GM12873 (cell line): ENCODE measurements around the gene ARID5A.

Experiments
- TF ChIP-seq, protein P1 (sequence below): IDR thresholded peaks from 2 replicates; pipeline ENCODE4 v1.5.1; 2012; ENCODE audit warnings: low read depth, mild to moderate bottlenecking, moderate library complexity, low read length, control low read depth; ENCODE audit not compliant: insufficient read depth; ENCODE audit errors: missing control alignments

Gene ARID5A

DNA sequence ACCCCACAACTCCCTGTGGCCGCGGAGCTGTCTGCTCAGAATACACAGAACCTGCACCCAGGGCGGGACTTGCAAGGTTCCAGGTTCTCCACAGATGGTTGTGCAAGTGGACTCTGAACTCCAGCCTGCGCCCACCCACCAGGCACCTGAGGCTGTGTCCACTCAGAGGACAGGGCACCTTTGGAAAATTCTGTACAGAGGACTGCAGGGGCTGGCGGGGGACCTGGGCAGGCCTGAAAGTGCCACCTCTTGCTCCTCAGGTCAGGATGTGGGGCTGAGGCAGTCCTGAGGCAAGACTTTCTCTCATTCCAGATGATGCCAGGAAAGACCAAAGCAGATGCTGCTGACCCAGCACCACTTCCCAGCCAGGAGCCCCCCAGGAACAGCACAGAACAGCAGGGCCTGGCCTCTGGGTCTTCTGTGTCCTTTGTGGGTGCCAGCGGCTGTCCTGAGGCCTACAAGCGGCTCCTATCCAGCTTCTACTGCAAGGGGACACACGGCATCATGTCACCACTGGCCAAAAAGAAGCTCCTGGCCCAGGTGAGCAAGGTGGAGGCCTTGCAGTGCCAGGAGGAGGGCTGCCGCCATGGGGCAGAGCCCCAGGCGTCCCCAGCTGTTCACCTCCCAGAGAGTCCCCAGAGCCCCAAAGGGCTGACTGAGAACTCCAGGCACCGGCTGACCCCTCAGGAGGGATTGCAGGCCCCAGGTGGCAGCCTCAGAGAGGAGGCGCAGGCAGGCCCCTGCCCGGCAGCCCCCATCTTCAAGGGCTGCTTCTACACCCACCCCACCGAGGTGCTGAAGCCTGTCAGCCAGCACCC lies 14.4 kb downstream of the ARID5A start:
- TF ChIP-seq, protein P1, sequence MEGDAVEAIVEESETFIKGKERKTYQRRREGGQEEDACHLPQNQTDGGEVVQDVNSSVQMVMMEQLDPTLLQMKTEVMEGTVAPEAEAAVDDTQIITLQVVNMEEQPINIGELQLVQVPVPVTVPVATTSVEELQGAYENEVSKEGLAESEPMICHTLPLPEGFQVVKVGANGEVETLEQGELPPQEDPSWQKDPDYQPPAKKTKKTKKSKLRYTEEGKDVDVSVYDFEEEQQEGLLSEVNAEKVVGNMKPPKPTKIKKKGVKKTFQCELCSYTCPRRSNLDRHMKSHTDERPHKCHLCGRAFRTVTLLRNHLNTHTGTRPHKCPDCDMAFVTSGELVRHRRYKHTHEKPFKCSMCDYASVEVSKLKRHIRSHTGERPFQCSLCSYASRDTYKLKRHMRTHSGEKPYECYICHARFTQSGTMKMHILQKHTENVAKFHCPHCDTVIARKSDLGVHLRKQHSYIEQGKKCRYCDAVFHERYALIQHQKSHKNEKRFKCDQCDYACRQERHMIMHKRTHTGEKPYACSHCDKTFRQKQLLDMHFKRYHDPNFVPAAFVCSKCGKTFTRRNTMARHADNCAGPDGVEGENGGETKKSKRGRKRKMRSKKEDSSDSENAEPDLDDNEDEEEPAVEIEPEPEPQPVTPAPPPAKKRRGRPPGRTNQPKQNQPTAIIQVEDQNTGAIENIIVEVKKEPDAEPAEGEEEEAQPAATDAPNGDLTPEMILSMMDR: no peak

DNA sequence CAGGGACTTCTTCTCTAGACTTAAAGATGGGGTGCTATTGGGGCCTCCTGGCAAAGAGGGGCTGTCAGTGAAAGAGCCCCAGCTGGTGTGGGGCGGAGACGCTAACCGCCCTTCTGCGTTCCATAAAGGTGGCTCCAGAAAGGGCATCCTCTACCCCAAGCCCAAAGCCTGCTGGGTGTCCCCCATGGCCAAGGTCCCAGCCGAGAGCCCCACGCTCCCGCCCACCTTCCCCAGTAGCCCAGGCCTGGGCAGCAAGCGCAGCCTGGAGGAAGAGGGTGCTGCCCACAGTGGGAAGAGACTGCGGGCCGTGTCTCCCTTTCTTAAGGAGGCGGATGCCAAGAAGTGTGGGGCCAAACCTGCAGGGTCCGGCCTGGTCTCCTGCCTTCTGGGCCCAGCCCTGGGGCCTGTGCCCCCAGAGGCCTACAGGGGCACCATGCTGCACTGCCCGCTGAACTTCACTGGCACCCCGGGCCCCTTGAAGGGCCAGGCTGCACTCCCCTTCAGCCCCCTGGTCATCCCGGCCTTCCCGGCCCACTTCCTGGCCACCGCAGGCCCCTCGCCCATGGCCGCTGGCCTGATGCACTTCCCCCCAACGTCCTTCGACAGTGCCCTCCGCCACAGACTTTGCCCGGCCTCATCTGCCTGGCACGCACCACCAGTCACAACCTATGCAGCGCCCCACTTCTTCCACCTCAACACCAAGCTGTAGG lies 15.2 kb downstream of the ARID5A start:
- TF ChIP-seq, protein P1: no peak

DNA sequence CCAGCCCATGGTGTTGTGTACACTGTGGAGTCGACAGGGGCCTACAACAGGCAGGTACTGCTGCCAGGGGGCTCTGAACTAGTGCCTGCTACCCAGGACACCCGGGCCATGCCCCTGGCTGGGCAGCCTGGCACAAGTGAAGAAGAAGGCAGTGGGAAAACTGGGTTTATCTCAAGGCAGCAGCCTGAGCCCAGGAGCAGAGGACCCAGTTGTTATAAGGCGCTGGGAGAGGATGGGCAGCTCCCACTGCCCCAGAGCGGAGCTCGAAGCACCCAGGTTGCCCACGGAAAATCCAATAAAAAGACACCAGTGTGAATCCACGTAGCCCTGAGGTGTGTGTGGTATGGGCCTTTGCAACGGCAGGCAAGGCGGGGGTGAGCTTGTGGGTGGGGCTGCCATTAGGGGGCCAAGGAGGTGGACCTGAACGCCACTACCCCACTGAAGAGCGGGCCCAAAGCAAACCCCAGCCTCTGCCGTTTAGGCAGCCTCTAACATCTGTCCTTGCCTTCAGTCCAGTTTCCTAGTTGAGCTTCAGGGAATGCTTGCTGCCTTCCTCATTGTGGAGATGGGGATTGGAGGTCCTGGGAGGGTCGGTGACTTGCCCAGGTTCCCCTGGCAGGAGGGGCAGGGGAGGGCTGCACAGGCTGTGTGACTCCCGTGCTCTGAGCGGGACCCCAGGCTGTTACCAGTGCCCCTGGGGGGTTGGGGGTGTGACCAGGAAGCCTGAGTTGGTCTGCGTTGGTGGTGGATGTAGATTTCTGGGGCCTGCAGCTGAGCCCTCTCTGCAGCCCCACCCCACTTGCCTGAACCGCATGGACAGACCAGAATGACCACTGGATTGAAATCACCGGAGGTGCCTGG lies 16.0 kb downstream of the ARID5A start:
- TF ChIP-seq, protein P1: no peak

DNA sequence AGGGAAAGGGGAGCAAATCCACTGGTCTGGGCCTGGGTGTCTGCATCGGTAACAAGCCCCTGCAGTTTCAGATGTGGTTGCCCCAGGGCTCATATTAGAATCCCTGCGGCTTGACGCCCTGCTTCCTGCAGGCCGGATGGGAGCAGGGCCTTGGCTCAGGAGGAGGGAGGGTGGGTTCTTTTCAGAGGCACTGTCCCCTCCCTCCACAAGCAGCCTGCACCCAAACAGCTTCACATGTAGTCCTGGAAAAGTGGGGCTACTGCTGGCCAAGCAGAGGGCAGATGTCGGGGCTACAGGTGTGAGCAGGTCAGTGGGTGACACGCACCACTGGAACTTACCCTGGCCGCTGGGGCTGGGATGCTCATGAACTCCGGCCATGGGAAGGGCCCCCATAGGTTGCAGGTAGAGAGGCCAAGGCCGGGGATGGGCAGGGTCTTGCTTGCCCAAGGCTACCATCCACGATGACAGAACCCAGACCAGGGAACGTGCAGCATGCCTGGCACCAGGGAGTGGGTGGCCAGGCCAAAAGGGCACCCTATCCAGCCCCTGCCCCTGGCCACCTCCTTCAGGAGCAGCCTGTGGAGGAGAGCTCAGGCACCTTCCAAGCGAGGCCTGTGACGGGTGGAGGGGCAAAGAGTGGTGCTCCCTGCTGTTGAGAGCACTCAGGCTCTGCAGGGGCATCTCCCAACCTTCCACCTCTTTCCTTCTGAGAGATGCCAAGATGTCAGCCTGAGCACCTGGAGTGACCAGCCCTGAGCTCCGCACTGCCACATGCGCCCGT lies 16.8 kb downstream of the ARID5A start:
- TF ChIP-seq, protein P1: no peak

DNA sequence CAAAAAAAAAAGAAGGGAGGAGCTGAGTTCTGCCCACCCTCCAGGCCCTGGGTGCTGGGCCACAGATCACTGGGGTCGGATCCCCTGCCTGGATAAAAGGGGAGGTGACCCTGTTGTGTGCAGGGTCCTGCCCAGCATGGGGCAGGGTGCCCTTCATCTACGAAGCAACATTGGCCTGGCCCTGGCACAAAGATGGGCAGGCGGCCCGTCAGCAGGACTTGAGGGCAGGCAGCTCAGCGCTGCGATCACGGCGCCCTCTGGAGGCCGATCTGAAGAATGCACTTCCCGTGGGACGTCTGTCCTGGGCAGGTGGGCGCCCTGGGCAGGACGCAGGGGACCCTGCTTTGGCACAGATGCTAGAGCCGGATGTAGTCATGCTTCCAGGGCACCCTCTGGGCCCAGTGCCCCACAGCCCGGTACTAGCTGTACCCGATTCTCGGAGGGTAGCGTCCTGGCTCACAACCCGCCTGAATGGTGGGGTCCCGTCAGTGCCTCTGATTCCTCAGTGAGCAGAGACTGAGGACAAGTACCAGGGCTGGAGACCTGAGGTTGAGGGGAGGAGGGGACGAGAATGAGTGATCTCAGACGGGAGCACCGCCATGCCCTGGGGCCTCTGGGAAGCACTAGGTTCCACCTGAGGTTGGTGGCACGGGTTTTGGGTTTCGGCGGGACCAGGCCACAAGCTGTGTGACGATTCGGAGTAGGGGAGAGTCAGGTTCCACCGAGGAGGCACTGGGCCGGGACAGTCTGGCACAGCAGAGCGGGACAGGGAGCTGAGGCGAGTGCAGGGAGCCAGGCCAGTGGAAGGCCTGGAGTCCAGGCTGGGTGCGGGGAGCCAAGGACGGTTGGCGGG lies 18.0 kb downstream of the ARID5A start:
- TF ChIP-seq, protein P1: peak; percentile 94

DNA sequence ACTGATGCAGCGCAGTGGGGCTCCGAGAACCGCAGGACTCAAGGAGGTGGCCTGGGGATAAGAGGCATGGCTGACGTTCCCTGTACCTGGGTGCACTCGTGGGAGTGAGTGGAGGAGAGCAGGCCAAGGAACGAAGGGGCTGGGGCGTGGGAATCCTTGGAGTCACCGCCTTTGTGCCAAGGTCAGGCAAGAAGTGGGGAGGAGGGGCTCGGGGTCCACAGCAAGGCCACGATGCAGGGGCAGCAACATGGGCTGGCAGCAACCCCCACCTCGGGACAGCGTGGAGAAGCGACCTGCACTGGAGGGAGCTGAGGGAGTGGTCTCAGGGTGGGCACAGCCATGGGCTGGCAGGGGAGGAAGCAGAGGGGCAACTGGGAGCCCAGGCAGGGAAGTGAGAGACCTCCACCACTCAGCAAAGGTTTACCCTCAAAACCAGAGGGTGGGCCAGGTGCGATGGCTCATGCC lies 18.6 kb downstream of the ARID5A start:
- TF ChIP-seq, protein P1: no peak
